HEK293T (cell line): ENCODE measurements around the gene DNAJA2.

Experiments used
- CTCF ChIA-PET: fragments of 350-600 bp; formaldehyde crosslinking; extraction: SDS; loops from one replicate; lab custom pipeline; 2021; ENCODE audit warnings: antibody characterized with exemption, inconsistent platforms; lab: Yijun Ruan, JAX
- POLR2A ChIA-PET: fragments of 350-600 bp; formaldehyde crosslinking; extraction: SDS; loops from one replicate; lab custom pipeline; 2020; ENCODE audit warnings: antibody characterized with exemption, inconsistent platforms; lab: Yijun Ruan, JAX
- DNase-seq: peaks from one replicate; pipeline ENCODE4 v3.0.0; 2012; ENCODE audit warnings: mixed read lengths; ENCODE audit errors: extremely low spot score
- ARNT ChIP-seq: fragments of 450-650 bp; IDR thresholded peaks from 2 replicates; pipeline ENCODE4 v1.6.1; 2017; ENCODE audit warnings: mild to moderate bottlenecking
- BHLHE40 ChIP-seq: fragments of 450-650 bp; IDR thresholded peaks from 2 replicates; pipeline ENCODE4 v1.6.1; 2016; ENCODE audit warnings: mild to moderate bottlenecking, moderate library complexity, borderline replicate concordance
- CTBP1 ChIP-seq: fragments of 450-650 bp; IDR thresholded peaks from 2 replicates; pipeline ENCODE4 v1.6.1; 2016; ENCODE audit warnings: borderline replicate concordance
- ELF4 ChIP-seq: fragments of 450-650 bp; IDR thresholded peaks from 2 replicates; pipeline ENCODE4 v1.6.1; 2017; ENCODE audit warnings: antibody characterized with exemption
- FOXA1 ChIP-seq: fragments of 450-650 bp; IDR thresholded peaks from 2 replicates; pipeline ENCODE4 v1.6.1; 2016; ENCODE audit warnings: mild to moderate bottlenecking
- FOXK2 ChIP-seq: fragments of 450-650 bp; IDR thresholded peaks from 2 replicates; pipeline ENCODE4 v1.6.1; 2016; ENCODE audit warnings: mild to moderate bottlenecking
- FOXM1 ChIP-seq: fragments of 450-650 bp; IDR thresholded peaks from 2 replicates; pipeline ENCODE4 v1.6.1; 2017; ENCODE audit warnings: mild to moderate bottlenecking, borderline replicate concordance
- HDGF ChIP-seq: fragments of 450-650 bp; IDR thresholded peaks from 2 replicates; pipeline ENCODE4 v1.6.1; 2017; ENCODE audit warnings: antibody characterized with exemption, borderline replicate concordance
- L3MBTL2 ChIP-seq: fragments of 450-650 bp; conservative IDR thresholded peaks from 2 replicates; pipeline ENCODE4 v1.6.1; 2016; ENCODE audit warnings: mild to moderate bottlenecking
- LEF1 ChIP-seq: fragments of 450-650 bp; IDR thresholded peaks from 2 replicates; pipeline ENCODE4 v1.6.1; 2017; ENCODE audit warnings: mild to moderate bottlenecking, borderline replicate concordance
- NFRKB ChIP-seq: fragments of 450-650 bp; IDR thresholded peaks from 2 replicates; pipeline ENCODE4 v1.6.1; 2016; ENCODE audit warnings: mild to moderate bottlenecking, moderate library complexity
- PKNOX1 ChIP-seq: fragments of 450-650 bp; IDR thresholded peaks from 2 replicates; pipeline ENCODE4 v1.6.1; 2016
- SP1 ChIP-seq: fragments of 450-650 bp; IDR thresholded peaks from 2 replicates; pipeline ENCODE4 v1.6.1; 2017
- SUZ12 ChIP-seq: fragments of 450-650 bp; IDR thresholded peaks from 2 replicates; pipeline ENCODE4 v1.6.1; 2016; ENCODE audit warnings: mild to moderate bottlenecking
- TARDBP ChIP-seq: fragments of 450-650 bp; IDR thresholded peaks from 2 replicates; pipeline ENCODE4 v1.6.1; 2016
- ZNF384 ChIP-seq: fragments of 450-650 bp; IDR thresholded peaks from 2 replicates; pipeline ENCODE4 v1.6.1; 2016

The DNAJA2 gene

GRCh38 chr16:46928811-46929210, 44.7 kb downstream of the DNAJA2 start:
- ChIA-PET CTCF (interaction anchor here (0.6 to 2.3 kb wide), 2 partner anchors 73 to 75 kb away, joined by 3 to 8 read pairs; no protein-coding TSS in a partner anchor), POLR2A (no interaction called here)
- DNase-seq = no peak
- TF ChIP-seq FOXA1 = no peak
- TF ChIP-seq ZNF384 = no peak
- TF ChIP-seq NFRKB = no peak
- no peak for TF ChIP-seq LEF1
- TF ChIP-seq TARDBP = no peak
- TF ChIP-seq FOXK2 = no peak
- TF ChIP-seq SP1 = no peak
- TF ChIP-seq HDGF = no peak
- no peak for TF ChIP-seq CTBP1
- no peak for TF ChIP-seq FOXM1
- TF ChIP-seq SUZ12 = no peak
- no peak for TF ChIP-seq PKNOX1
- TF ChIP-seq ARNT = no peak

GRCh38 chr16:46927273-46927672, 46.2 kb downstream of the DNAJA2 start:
- ChIA-PET CTCF (interaction anchor here (2.3 kb wide), 1 partner anchor 73 kb away, joined by 11 read pairs; no protein-coding TSS in a partner anchor), POLR2A (no interaction called here)
- no peak for DNase-seq
- TF ChIP-seq BHLHE40 (no peak), HDGF (no peak), PKNOX1 (no peak), FOXK2 (no peak), ELF4 (no peak), ZNF384 (no peak), FOXM1 (no peak), LEF1 (no peak), NFRKB (no peak), TARDBP (no peak), L3MBTL2 (no peak), SUZ12 (no peak)

- no peak for TF ChIP-seq FOXA1
- TF ChIP-seq FOXM1 = no peak
- TF ChIP-seq PKNOX1 = no peak
- no peak for TF ChIP-seq ELF4
- no peak for TF ChIP-seq CTBP1
- no peak for TF ChIP-seq L3MBTL2
- CTCF ChIA-PET = interaction anchor here (0.6 to 2.3 kb wide), 2 partner anchors 69 to 72 kb away, joined by 3 to 11 read pairs; no protein-coding TSS in a partner anchor
- DNase-seq = no peak
- POLR2A ChIA-PET = no interaction called here
Measured at GRCh38 chr16:46926470-46927225, 46.8 kb downstream of the DNAJA2 start.

- TF ChIP-seq ELF4 (no peak), NFRKB (no peak), CTBP1 (no peak), SUZ12 (no peak), FOXA1 (no peak), TARDBP (no peak), FOXM1 (no peak), LEF1 (no peak)
- POLR2A ChIA-PET = no interaction called here
- DNase-seq = no peak
- CTCF ChIA-PET = no interaction called here
Measured at GRCh38 chr16:46924402-46924801, 49.1 kb downstream of the DNAJA2 start.

- DNase-seq = no peak
- TF ChIP-seq FOXA1 (no peak), SP1 (no peak), NFRKB (no peak), ZNF384 (no peak), LEF1 (no peak)
- ChIA-PET POLR2A (no interaction called here), CTCF (no interaction called here)
Measured at GRCh38 chr16:46923513-46924295, 49.8 kb downstream of the DNAJA2 start.

- ChIA-PET POLR2A (no interaction called here), CTCF (no interaction called here)
- TF ChIP-seq CTBP1 (no peak), FOXA1 (no peak), SP1 (no peak), LEF1 (no peak), PKNOX1 (no peak), L3MBTL2 (no peak), HDGF (no peak), FOXM1 (no peak), ZNF384 (no peak), SUZ12 (no peak), ARNT (no peak), BHLHE40 (no peak), TARDBP (no peak), NFRKB (no peak), ELF4 (no peak), FOXK2 (no peak)
- DNase-seq = no peak
Measured at GRCh38 chr16:46922239-46922638, 51.2 kb downstream of the DNAJA2 start.
